Upper lobe of left lung (tissue), 4 donors: Measurements from ENCODE around the gene ATP6V1B1.

Source experiments
- POLR2A ChIP-seq, 4 donors: fragments of 450-650 bp; IDR thresholded peaks; one replicate each; pipeline ENCODE4 v1.5.1; 2016 to 2017; ENCODE audit warnings: antibody characterized with exemption in 4 of 4, mild to moderate bottlenecking in 2 of 4
- POLR2AphosphoS5 ChIP-seq, 2 donors: sonication (generic); formaldehyde crosslinking; IDR thresholded peaks; one replicate each; pipeline ENCODE4 v1.5.1; 2017; ENCODE audit warnings: antibody characterized with exemption in 2 of 2
- TF ChIP-seq, protein P1 (sequence below), 6 experiments: fragments of 450-650 bp in 4 of 6; fragments of 200-600 bp in 2 of 6; sonication (generic) in 2 of 6; IDR thresholded peaks; one replicate each; pipeline ENCODE4 v1.5.1; 2016 to 2019; ENCODE audit warnings: antibody characterized with exemption in 6 of 6

DNA sequence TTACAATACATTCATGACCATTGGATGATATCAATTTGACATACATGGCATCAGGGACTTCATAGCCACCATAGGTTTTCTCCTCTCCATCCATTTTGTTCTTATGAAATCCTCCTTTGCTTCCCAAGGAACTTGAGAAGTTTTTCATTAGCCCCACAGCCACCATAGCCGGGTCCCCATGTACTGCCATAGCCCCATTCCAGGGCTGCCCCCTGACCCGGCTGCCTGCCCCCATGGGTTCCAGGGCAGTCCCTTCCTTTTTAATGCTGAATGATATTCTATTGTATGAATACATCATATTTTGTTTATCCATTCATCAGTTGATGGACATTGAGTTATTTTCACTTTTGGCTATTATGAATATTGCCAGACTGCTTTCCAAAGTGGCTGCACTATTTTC is 20.4 kb downstream of the ATP6V1B1 start:
- TF ChIP-seq POLR2A (IDR thresholded peaks at IDR 0.05) (no peak), POLR2AphosphoS5 (IDR thresholded peaks at IDR 0.05) (no peak)
- TF ChIP-seq, protein P1, sequence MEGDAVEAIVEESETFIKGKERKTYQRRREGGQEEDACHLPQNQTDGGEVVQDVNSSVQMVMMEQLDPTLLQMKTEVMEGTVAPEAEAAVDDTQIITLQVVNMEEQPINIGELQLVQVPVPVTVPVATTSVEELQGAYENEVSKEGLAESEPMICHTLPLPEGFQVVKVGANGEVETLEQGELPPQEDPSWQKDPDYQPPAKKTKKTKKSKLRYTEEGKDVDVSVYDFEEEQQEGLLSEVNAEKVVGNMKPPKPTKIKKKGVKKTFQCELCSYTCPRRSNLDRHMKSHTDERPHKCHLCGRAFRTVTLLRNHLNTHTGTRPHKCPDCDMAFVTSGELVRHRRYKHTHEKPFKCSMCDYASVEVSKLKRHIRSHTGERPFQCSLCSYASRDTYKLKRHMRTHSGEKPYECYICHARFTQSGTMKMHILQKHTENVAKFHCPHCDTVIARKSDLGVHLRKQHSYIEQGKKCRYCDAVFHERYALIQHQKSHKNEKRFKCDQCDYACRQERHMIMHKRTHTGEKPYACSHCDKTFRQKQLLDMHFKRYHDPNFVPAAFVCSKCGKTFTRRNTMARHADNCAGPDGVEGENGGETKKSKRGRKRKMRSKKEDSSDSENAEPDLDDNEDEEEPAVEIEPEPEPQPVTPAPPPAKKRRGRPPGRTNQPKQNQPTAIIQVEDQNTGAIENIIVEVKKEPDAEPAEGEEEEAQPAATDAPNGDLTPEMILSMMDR (IDR thresholded peaks at IDR 0.05): no peak
